Fibroblast of the aortic adventitia (primary cell): Measurements from ENCODE around the gene TPRN. TPM values are rescaled to one million over a fixed set of nuclear protein-coding genes. Genes with fewer than 3 reads are reported as not detected.

Experiments used
- DNase-seq: peaks from one replicate; pipeline ENCODE4 v3.0.0-alpha.2; 2010; ENCODE audit warnings: low read depth
- H3K4me3 ChIP-seq: 2 replicates; pipeline ENCODE4 v1.5.1; 2011; ENCODE audit warnings: low read depth, mild to moderate bottlenecking, control low read depth, low read length, moderate library complexity
- CTCF ChIP-seq: IDR thresholded peaks from 2 replicates; pipeline ENCODE4 v1.5.1; 2011; ENCODE audit warnings: mild to moderate bottlenecking, low read length, control low read depth, inconsistent platforms; ENCODE audit not compliant: insufficient read depth
- total RNA-seq: library from RNA; depleted of rRNA; stranded (reverse); fragments of >200 nt; gene quantifications from 2 replicates; pipeline ENCODE4 v1.2.3, GENCODE V29; 2012; ENCODE audit warnings: low replicate concordance

Gene TPRN
- total RNA-seq, 1 donor, result 8.0 TPM

GRCh38 chr9:137234055-137234697 lies 33.6 kb upstream of the TPRN start:
- H3K4me3 ChIP-seq, result no peak overlapping the region
- DNase-seq, result no peak
- TF ChIP-seq CTCF, result no peak

- TF ChIP-seq CTCF, result no peak
- DNase-seq, result no peak
- no peak overlapping the region for H3K4me3 ChIP-seq
Observed at GRCh38 chr9:137233143-137233980, 32.8 kb upstream of the TPRN start.

- H3K4me3 ChIP-seq, result no peak overlapping the region
- no peak for DNase-seq
Observed at GRCh38 chr9:137232510-137232909, 32.0 kb upstream of the TPRN start.

GRCh38 chr9:137232101-137232500 lies 31.6 kb upstream of the TPRN start:
- no peak overlapping the region for H3K4me3 ChIP-seq
- TF ChIP-seq CTCF, result no peak
- no peak for DNase-seq

More at GRCh38 chr9:137232510-137232909, 32.0 kb upstream of the TPRN start:
- no peak for TF ChIP-seq CTCF

GRCh38 chr9:137231372-137232039 lies 31.0 kb upstream of the TPRN start:
- no peak for DNase-seq
- no peak overlapping the region for H3K4me3 ChIP-seq
- TF ChIP-seq CTCF, result no peak

GRCh38 chr9:137230705-137231371 lies 30.3 kb upstream of the TPRN start, which contains the start of gene SLC34A3:
Gene SLC34A3, plus strand, starts transcription at chr9:137230901. Its CDS starts 802 bp downstream, at chr9:137231703.
- no peak within 1 kb of the TSS for H3K4me3 ChIP-seq
- no peak for DNase-seq
- no peak for TF ChIP-seq CTCF
